ENCODE measurements around the gene SHROOM3.
"Not testable (repeated sequence)": the region's sequence is repeated elsewhere in the genome, so short reads cannot be mapped to it uniquely, and the experiment has no call there.

Gene SHROOM3

DNA sequence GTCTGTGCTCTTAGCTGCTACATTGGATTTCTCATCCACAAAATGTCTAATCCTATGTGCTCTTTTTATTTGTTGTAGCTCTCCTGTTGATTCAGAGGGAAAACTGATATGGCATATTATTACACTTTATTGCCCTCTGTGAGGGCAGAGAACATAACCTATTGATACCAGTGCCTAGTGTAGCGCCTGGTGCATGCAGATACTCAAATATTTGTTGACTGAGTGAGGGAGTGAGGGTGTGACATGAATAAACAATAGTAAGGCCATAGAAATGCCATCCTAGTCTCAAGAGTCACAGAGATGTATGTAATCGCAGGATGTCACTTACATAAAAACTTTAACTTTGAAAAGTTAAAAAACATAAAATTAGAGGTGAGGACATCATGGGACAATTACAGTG, 159.1 kb downstream of the SHROOM3 start:
- DNase-seq (ENCODE audit: low spot score) = no peak

DNA sequence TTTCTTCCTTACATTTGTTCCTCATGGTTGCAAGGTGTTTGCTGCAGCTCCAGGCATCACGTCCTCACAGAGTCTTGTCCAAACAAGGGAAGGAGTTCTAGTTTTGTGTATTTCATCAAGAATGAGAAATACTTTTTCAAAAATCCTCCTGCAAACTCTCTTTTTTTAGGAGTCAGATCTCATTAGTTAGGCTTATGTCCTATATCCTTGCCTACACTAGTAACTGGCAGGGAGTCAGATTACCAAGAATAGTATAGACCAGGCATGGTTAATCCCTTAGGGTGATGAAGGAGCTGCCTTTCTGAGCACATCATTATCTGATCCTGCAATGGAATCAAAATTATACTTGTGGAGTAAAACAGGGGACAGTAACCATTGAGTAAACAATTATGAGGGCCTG, 160.4 kb downstream of the SHROOM3 start:
- no peak for DNase-seq (ENCODE audit: low spot score)

DNA sequence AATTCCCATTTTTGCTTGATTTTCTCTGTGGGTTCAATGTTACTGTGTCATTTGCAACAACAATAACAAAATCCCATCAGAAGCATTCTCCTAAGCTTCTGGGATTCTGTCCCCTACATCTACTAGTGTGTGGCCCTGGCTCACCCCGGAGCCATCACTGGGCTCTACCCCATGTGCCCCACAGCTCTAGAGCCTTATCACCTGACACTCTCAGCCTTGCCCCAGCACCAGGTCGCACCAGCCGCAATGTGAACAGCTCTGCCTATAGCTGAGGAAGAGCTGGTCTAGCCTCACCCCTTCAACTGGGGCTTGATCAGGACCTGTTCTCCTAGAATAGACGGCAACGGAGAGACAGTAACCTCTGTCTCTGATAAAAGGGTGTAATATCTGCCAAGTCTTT, 161.7 kb downstream of the SHROOM3 start:
- no peak for DNase-seq (ENCODE audit: low spot score)

DNA sequence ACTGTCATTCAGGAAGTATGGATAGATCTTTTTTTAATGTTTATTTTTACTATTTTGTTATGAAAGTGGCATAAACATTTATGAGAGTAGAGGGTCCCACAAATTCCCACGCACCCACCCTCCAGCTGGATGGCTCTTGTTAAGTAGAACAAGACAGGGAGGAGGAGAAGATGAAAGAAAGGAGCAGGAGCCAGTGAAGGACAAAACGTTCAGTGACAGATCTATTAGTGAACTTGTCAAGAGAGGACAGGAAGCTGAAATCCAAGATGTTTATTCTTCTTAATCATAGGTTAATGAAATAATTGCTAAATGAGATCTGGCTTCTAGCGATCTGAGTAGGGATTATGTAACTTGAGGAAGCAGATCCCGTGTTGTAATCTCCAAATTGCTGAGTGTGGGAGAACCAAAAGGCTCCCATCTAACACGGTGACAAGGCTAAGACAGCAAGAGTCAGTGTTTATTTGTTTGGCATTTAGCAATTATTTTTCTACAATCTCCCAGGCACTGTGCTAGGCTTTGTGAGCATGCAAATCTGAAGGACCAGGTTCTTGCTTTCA, 162.5 kb downstream of the SHROOM3 start:
- no peak for DNase-seq (ENCODE audit: low spot score)

DNA sequence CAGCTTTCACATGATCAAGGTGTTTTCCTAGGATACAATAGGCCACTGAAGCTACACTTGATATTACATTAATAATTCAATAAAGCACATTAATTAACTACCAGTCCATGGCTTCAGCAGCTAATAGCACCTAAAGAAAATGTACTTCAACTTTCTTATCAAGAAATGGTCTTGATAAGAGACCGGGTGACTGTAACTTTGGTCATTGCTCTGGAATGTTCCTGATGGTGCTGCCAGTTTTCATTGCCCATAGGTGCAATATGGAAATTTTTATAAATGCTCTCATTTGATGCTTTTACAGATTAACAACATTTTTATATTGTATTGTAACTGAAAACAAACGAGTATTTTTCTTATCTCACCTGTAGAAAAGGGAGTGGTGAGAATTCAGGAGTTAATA, 165.4 kb downstream of the SHROOM3 start:
- no peak for DNase-seq (ENCODE audit: low spot score)

DNA sequence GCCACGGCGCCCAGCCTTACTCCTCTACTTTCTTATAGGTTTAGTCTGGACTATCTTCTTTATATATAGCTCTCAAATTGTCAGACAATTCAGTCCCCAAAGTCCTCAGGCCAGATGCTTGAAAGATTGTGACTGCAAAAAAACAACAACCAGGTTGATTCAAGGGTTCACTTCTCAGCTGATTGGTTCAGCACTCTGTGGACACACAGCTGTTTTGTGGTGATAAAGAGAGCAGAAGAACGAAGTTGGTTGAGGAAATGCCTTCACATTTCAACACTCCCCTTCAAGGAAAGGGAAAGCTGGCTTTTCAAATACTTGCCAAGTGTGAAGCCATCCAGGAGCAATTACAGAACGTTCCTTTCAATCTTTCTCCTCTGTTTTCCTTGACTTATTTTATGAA, 166.8 kb downstream of the SHROOM3 start:
- peak; percentile 53 for DNase-seq (ENCODE audit: low spot score)

DNA sequence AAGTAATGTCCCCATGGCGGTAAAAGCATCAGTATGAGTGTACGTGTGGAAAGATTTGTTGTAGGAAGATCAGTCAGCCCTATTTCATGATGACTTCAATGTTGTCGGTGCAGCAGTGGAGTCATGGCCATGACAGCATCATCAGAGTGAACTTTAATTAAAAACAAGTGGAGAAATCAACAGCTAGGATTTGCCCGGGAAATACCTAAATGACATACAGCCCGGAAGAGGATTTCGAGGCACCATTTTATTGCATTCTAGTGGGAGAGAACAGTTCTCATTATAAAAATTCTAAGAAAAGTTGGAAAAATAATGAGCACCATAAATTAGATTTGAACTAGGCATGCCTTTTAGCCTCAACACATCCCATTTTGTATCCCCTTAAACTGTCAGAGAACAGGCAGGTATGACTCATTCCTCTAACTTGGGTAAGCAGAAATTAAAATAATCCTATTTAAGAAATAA, 170.1 kb downstream of the SHROOM3 start:
- peak; percentile 51 for DNase-seq (ENCODE audit: low spot score)

DNA sequence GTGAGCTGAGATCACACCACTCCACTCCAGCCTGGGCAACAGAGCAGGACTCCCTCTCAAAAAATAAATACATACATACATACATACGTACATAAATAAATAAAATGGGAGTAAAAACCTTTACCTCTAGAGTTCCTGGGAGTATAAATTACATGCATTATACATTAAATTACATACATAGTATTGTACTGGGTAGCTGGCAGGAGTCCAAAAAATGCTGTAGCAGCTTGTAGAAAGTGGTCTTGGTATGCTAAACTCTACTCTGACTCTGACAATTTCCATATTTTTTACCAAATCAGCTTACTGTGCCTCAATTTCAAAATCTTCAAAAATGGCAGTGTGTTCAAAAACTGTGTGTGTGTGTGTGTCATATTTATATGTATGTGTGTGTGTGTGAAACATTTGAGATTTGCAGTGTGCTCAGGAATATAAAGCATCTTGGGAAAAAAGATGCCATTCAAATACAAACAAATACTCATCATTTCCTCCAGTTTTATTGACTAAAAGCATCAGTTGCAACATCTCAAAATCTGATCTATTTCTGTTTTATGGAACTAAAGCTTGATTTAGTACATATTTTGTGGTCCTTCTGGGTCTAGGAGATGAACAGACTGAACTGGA, 171.7 kb downstream of the SHROOM3 start:
- DNase-seq (ENCODE audit: low spot score) = no peak

DNA sequence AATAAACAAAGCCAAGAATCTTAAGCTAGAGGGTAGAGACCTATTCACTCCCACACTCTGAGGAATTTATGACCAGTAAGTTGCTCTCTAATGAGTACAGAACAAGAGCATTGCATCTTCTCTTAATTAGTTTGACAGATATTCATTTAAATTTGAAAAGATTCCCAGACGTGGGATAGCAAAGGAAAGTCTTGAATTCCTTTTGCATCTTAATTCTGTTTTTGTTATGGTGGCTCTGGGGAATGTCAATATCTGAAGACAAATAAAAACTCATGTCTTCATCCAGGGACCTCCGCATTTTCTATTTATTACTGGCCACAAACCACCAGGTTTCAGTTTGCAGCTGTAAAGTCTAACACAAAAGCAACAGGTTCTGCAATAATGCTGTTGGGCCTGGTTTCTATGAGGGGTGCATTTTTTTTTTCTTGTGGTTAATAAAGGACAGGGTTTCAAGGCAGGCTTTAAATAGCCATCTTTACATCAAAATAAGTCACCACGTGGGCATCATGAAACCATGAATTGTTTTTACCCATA, 172.3 kb downstream of the SHROOM3 start:
- peak; percentile 64 for DNase-seq (ENCODE audit: low spot score)

DNA sequence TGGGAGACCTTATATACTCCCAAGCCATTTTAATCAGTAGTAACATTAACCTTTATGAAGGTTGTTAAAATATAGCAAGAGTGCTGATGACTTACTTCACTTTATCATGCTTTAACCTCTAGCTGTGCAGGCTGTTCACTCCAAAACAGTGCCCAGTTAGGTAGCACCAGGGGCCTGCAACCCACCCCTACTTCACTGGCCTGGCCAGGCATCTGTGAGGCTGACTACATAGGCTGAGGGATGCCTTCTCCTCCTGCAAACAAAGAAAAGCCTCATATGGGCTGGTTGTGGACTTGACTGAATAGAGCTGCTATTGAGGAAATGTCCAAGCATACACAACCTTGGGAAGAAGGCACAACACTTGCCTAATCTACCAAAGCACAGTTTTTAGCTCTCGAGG, 172.8 kb downstream of the SHROOM3 start:
- no peak for DNase-seq (ENCODE audit: low spot score)

DNA sequence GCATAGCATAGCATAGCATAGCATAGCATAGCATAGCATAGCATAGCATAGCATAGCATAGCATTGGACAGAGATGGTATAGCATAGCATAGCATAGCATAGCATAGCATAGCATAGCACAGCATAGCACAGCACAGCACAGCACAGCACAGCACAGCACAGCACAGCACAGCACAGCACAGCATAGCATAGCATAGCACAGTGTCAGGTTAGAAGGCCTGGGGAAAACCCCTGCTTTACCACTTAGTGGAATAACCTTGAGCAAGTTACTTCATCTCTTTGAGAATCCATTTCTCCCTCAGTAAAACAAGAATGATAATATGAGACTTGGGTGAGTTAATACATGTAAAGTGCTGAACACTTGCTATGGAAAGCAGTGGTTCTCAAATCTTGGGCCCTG, 173.5 kb downstream of the SHROOM3 start:
- not testable (repeated sequence) for DNase-seq (ENCODE audit: low spot score)

DNA sequence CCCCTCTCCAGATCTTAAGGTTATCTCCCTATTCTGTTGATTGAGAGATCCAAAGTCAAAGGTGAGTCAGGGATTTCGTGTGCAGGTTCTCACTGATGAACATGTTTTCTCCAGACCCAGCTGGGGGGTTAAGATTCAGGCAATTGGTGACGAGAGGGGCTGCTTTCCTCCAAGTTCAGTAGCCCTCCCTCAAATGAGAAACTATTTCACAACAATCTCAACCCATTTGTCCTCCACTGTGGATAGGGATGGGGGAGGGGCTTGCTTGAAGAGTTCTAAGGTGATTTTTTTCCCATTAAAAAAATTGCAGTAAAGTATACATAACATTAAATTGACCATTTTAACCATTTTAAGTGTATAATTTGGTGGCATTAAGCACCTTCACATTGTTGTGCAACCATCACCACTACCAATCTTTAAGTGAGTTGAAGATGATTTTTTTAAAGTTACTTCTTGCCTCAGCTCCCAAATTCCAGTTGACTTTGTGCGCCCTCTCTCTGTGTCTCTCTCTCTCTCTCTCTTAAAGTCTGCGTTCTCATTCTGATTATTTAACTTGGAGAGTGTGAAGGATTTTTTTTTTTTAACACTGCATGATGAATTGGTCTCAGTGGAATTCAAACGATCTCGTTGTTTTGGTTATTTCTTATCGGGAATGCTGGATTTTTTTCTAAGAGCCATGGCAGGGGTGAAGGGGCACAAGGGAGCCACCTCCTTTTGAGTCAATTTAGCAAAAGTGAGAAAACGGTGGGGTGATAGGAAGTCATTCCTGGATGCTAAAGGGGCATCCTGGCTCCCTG, 175.9 kb downstream of the SHROOM3 start:
- no peak for DNase-seq (ENCODE audit: low spot score)

DNA sequence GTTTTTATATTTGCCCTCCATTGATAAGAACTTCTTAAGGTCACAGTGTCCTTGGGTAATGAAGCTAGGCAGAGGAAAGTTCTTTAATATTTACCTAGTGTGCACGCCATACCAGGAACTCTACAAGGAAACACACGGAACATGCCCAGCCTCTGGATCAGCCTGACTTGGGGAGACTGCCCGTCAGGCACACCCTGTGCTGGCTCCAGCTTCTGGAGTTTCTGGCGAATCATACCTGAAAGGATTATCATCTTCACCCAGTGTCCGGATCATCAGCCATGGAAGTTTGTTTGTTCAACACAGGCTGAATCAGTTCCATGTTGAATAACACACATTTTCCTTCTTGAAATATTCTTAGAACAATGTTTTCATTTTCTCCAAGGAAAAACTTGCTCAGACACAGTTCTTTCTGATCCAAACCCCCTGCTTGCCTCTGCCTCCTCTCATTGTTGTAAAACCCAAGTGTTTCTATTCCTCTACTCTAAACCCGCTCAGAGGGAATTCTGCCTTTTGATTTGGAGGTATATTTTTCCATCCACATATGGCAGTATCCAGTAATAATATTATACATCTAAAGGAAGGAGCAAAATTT, 176.7 kb downstream of the SHROOM3 start:
- peak; percentile 18 for DNase-seq (ENCODE audit: low spot score)

DNA sequence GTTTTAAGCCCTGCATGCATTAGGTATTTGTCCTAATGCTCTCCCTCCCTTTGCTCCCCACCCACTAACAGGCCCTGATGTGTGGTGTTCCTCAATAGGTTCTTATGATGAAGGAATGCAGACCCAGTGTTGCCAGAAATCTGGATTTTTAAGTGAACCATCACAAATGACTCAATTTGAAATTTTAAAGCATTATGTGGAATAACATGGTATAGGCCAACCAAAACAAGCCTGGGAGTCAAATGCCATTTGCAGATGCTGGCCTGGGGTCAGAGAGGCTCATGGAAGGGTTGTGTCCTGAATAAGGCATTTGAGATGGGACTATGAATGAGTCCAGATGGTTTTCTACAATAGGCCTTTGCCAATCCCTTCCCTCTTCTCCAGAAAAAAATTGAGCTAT, 179.6 kb downstream of the SHROOM3 start:
- peak; percentile 81 for DNase-seq (ENCODE audit: low spot score)

DNA sequence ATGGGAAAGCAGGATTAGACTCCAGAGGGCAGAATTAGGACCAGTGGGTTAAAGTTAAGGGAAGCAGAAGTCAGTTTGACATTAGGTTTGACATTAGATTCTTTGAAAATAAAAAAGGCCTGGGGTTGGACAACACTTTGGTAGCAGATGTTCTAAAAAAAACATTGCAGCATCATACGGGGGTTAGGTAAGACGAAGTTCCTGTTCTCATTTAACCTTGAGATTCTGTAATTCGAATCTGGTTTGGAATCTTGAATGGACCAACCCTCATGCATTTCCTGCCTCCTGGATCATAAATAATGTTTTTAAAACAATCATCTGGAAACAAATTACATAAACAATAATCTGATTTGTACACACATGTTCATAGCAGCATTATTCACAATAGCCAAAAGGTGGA, 181.0 kb downstream of the SHROOM3 start:
- DNase-seq (ENCODE audit: low spot score) = no peak

DNA sequence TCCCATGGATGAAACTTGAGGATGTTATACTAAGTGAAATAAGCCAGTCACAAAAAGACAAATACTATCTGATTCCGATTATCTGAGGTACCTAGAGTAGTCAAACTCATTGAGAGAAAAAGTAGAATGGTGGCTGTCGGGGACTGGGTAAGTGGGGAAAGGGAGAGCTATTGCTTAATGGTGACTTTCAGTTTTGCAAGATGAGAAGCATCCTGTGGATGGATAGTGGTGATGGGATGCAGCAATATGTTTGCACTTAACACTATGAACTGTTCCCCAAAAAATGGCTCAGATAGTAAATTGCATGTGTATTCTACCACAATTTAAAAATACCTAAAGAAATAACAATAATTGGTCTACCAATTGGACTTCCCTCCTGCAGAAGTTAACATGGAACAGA, 181.5 kb downstream of the SHROOM3 start:
- no peak for DNase-seq (ENCODE audit: low spot score)

DNA sequence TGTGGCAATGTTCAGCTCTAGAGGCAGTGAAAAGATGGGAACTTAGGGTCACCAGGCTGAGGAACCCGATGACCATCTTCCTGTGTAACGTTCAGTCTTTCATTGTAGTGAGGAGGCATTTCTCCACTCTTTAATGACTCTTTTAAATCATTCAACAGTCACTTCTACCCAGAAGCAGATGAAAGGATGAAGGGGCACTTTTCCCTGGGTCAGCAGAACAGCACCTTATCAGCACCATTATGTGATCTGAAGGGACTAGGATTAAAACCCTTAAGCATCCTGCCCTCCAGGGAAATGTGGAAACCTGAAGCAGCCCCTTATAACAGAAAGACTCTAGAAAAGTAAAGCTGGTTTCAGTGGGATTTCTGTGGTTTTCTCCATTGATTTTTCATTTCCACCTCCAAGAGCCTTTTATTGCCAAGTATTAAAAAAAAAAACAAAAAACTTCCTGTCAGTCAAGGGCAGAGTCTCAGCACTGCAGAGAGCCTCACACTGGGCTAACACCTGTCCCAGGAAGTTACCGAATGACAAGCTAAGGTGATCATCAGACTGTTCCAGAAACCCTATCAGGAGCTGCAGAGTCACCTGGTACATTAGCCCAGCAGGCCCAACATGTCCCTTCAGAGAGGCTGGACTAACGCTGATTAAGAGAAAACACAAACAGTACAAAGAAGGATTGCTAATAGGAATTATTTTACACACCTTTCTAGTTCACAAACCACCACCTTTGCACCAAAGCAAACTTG, 185.9 kb downstream of the SHROOM3 start:
- no peak for DNase-seq (ENCODE audit: low spot score)

DNA sequence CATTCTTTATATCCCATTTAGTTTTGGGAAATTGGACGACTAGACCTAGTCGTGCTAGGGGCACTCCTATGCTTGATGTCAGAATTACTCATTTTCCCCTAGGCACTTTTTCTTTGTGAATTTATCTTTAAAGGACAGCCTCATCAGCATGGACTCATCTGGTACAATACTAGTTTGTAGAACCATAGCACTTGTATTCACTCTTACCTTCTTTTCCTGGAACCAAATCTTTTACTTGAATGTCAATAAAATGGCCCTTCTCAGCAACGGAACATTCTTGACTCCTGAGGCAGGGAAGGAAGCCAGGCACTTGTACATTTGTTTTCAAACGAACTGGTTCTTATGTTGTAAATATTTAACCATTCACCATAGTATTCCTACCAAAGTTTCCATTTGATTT, 187.1 kb downstream of the SHROOM3 start:
- DNase-seq (ENCODE audit: low spot score) = no peak

DNA sequence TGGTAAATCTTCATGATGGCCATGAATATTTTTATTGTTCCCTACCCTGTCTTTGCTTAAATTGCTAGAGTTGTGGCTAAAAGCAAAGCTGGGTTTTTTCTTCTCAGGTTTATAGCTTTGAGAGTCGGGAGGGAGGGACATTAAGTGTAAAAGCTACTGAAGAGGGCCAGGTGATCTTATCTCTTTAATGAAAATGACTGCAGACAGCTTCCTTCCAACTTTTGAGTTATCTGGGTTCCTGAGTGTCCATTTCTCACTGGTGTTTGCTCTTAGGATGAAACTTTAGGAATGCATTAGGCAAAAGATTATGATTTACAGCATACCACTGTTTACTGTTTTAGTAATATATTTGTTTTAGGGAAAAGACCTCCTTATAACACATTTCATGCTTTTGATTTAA, 187.7 kb downstream of the SHROOM3 start:
- no peak for DNase-seq (ENCODE audit: low spot score)

DNA sequence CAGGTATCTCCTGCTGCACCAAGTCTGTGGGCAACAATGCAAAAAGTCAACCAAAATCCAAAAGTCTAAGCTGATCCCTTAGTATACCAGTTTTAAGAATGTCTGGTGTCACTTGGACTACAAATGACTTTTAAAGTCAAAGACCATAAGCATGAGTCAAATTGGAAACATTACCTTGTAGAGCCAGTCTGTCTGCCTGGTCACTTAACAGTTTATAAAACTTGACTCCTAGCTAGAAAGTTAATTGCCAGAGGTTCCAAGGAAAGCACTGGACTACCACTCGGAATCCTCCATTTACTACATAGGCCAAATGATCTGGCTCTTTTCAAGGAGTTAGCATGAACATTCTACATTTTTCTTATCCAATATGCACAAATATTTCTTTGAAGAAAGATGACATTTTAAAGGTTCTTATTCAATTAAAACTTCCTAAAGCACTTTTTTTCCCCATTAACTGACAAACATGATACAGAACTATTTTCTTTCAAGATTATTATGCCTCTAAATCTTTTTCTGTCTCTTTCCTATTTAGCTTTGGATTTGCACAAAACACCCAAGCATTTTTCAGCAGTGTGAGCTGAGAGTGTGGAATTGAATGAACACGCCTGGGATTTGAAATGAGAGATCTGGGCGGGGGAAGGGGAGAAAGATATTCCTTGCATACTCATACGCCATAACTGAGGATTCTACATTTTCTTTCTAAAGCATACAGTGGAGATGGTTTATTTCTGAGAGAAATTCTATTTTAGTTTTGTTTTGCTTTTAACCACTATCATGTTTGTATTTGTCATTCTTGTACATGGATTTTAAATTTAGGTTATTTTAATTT, 188.4 kb downstream of the SHROOM3 start:
- DNase-seq (ENCODE audit: low spot score) = no peak

DNA sequence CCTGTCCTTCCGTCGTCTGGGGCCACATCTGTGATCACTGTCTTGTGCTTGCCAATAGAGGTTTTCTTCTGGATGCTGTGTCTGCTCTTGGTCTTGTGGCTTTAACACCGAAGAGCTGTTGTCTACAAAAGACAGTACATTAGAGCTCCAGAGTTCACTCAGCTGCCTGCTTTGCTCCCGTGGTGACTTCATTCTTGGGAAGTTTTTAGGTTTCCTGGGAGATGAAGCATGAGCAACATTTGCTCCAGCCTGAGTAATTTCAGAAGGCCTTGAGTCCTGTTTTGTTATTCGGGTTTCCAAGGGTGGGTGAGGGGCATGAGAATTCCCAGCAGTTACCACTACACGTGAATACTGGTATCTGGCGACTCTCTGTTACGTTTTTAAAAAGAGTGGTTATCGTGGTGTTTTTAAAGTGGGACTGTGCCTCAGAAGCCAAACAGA, 189.2 kb downstream of the SHROOM3 start:
- peak; percentile 84 for DNase-seq (ENCODE audit: low spot score)
